GM20000 (cell line): ENCODE results near the gene SCAPER.

Source experiments
- DNase-seq: peaks from one replicate; pipeline ENCODE4 v3.0.0; 2012; ENCODE audit warnings: low spot score
- TF ChIP-seq, protein P1 (sequence below): IDR thresholded peaks from 2 replicates; pipeline ENCODE4 v1.5.1; 2012; ENCODE audit warnings: mild to moderate bottlenecking, control low read depth; ENCODE audit errors: extremely low read depth, missing control alignments

The SCAPER gene

DNA sequence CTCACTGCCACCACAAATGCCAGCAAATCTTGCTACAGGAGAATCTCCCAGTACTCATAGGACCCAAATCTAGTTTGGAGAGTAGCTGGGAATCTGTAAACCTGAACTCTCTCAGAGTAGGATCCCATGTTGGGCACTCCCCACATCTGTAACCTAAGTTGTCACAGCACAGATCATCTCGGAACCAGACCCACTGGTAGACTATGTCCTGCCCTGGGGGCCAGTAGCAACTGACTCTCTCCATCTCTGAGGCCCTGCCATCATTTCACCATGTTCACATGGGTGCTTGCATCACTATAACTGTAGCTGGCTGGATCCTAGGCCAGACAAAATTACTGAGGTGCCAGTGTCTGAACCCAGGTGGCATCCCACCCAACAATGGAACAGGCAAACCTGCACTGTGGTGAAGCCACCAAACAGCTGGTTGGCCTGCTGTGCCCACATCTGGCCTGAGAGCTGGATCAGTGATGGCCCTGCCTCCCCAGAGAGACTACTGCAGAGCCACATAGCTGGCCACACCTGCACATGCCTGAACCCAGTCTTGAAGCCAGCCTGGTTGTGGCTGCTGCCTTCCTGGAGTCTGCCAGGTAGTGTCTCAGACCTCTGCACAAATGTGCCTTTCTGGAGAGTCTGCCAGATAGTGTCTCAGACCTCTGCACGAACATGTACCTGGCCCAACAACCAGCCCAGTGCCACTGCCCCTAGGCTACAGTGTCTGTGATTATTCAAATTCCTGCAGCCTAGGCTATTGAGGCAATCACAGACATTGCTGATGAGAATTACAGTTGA, 486.6 kb downstream of the SCAPER start:
- DNase-seq: no peak
- TF ChIP-seq, protein P1, sequence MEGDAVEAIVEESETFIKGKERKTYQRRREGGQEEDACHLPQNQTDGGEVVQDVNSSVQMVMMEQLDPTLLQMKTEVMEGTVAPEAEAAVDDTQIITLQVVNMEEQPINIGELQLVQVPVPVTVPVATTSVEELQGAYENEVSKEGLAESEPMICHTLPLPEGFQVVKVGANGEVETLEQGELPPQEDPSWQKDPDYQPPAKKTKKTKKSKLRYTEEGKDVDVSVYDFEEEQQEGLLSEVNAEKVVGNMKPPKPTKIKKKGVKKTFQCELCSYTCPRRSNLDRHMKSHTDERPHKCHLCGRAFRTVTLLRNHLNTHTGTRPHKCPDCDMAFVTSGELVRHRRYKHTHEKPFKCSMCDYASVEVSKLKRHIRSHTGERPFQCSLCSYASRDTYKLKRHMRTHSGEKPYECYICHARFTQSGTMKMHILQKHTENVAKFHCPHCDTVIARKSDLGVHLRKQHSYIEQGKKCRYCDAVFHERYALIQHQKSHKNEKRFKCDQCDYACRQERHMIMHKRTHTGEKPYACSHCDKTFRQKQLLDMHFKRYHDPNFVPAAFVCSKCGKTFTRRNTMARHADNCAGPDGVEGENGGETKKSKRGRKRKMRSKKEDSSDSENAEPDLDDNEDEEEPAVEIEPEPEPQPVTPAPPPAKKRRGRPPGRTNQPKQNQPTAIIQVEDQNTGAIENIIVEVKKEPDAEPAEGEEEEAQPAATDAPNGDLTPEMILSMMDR: no peak

DNA sequence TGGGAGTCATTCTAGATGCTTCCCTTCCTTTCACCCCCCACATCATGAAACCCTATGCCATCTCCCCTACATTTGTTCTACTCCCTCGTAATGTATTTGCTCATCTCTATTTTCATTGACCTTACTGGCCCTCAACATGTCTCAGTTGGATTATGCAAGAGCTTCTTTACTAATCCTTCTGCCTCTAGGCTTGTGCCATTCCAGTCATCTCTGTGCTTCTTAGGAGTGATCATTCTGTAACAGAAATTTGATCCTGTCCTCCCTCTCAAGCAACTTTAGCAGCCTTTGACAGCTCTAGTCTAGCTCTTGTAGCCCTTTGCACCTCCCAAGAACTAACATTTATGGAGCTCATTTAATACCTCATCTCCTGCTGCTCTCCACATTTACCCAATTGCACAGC, 503.9 kb downstream of the SCAPER start:
- TF ChIP-seq, protein P1: no peak
- DNase-seq: no peak

DNA sequence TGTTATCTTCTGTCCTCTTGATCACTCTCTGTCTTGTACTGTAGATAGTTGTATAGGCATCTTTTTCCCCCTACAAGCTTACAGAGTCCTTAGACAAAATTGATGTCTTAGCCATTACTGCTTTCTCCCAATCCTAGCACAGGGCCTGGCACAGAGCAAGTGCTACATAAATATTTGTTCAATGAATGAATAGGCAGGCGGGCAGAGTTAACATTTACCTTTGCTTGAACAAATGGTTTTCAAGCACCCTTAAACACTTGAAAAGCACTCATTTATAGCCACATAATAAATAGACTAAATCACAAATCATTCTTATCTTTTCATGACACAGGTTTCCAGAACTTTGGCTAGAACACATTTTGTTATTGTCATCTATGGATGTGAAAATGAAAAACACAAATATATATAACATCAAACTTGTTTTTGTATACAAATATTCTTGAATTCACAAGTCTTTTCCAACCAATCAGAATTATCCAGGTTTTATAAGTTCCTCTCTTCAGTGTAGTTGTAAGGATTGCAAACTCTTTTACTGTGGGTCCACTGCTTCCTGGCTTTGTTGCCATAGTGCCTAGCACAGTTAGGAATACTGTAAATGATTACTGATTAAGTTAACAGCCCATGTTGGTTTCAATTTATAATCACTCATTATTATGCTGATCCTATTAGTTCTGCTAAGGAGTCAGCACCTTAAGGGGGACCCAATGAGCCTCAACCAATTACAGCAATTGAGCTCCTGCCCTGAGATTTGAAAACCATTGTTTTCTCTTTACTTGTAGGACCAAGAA, 506.6 kb downstream of the SCAPER start:
- no peak for DNase-seq
- TF ChIP-seq, protein P1: no peak

DNA sequence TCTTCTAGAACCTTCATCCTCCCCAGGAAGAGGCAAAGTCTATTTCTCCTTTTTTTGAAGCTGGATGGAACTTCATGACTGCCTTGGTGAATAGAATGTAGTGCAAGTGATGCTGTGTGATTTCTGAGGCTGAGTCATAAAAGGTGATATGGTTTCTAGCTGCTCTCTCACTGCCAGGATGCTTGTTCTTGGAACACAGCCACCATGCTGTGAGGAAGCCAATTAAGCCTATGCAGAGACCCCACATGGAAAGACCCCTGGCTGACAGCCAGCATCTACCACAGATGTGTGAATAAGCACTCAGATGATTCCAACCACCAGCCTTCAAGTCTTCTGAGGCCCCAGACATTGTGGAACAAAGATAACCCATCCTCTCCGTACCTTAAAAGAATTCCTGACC, 511.5 kb downstream of the SCAPER start:
- TF ChIP-seq, protein P1: no peak
- no peak for DNase-seq

DNA sequence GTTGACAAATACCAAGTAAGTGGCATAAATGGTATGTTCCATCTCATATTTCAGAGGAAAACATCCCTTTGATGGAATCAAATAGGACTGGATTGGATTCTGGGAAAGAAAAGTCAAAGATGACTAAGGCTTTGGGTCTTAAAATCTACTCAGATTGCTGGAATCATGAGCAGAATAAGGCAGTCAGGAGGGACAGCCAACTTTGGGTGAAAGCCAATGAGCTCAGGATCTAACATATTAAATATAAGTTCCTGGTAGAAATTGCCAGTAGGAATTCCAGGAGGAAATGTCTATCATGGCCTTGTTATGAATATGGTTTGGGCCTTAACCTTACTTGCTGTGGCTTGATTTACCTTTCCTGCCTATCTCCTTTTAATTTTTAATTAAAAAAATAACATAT, 513.3 kb downstream of the SCAPER start:
- TF ChIP-seq, protein P1: no peak
- DNase-seq: no peak

DNA sequence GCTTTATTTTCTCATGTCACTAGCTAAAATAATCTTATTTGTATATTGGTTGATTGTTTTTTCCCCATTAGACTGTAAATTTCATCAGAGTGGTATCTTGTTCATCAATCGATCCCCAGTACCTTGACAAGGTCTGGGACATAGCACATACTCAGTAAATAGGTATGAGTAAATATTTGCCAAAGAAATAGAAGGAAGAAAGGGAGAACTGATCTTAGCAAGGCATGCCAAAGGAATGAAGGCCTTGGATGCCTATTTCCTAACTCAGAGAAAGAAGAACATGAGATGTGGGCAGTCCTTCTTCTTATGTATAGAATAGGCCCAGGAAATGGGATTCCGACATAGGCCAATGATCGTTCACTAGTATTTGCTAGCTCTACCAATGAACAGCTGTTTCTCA, 513.8 kb downstream of the SCAPER start:
- TF ChIP-seq, protein P1: no peak
- no peak for DNase-seq

DNA sequence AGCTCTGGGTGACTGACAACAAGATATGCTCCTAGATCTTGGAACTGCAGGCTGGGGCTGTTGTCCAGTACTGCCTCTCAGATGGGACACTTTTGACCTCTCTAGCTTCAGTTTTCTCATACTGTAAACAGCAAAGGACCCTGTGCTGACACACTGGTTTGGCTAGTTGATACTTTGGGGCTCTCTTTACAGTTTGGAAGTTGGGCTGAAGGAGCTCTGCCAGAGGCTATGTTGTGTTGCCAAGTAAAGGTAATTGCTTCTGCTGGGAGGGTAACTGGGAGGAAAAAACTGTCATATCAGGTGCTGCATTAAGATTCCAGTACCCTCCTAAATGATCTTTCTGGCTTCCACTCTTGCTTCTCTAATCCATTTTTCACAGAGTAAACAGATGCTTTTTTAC, 514.6 kb downstream of the SCAPER start:
- TF ChIP-seq, protein P1: no peak
- no peak for DNase-seq
